HepG2 (cell line): ENCODE results near the gene THSD1. TPM values are rescaled to one million over a fixed set of nuclear protein-coding genes. Genes with fewer than 3 reads are reported as not detected.
"Not testable (repeated sequence)": the region's sequence is repeated elsewhere in the genome, so short reads cannot be mapped to it uniquely, and the experiment has no call there.

Source experiments
- ATAC-seq: fragments of 200-7000 bp; cut with Tn5 transposase; 3 replicates; pipeline ENCODE4 v1.9.1; 2020; ENCODE audit warnings: mild to moderate bottlenecking, moderate library complexity
- BruUV-seq: library from RNA; stranded (reverse); fragments of 400-500 nt; replicated peaks from 2 replicates; lab custom pipeline; 2021; lab: Mats Ljungman, UMichigan
- CTCF ChIA-PET: fragments of 300-600 bp; formaldehyde crosslinking; extraction: SDS; loops from one replicate; lab custom pipeline; 2021; ENCODE audit warnings: low total read pairs, inconsistent platforms, low intra/inter-chr PET ratio; lab: Yijun Ruan, JAX
- POLR2A ChIA-PET: fragments of 350-600 bp; sonication (Branson Sonifier 250); formaldehyde crosslinking; loops from one replicate; lab custom pipeline; 2020; ENCODE audit warnings: antibody characterized with exemption, inconsistent platforms; lab: Yijun Ruan, JAX
- DNase-seq: peaks from one replicate; pipeline ENCODE4 v3.0.0-alpha.2; 2015; ENCODE audit warnings: low spot score
- FAIRE-seq: peaks from 3 replicates; lab custom pipeline; 2011; peaks lifted over from hg19 to GRCh38; lab: Jason Lieb, UNC
- H2AFZ ChIP-seq: one replicate; pipeline ENCODE4 v1.6.1; 2011; ENCODE audit warnings: low read length, inconsistent platforms
- H3K27ac ChIP-seq: fragments of 300-600 bp; 3 replicates; pipeline ENCODE4 v1.8.0; 2011; ENCODE audit warnings: mixed run types, mild to moderate bottlenecking, mixed read lengths, low read length, inconsistent platforms; ENCODE audit not compliant: insufficient read depth; ENCODE audit errors: extremely low read length
- H3K27me3 ChIP-seq, 2 experiments: fragments of 200-600 bp in 1 of 2; 2 replicates in 1 of 2; 3 replicates in 1 of 2; pipeline versions ENCODE4 v1.6.0 to v1.8.0; 2011; ENCODE audit warnings: low read length in 2 of 2, mild to moderate bottlenecking in 2 of 2, moderate library complexity in 2 of 2, inconsistent platforms in 1 of 2; ENCODE audit not compliant: insufficient read depth in 2 of 2, control insufficient read depth in 1 of 2
- H3K36me3 ChIP-seq, 2 experiments: fragments of 200-600 bp in 1 of 2; replicated peaks in 1 of 2; 2 replicates in 1 of 2; 3 replicates in 1 of 2; pipeline versions ENCODE4 v1.5.1 to v1.8.0; 2011; ENCODE audit warnings: low read length in 2 of 2, inconsistent platforms in 1 of 2; ENCODE audit not compliant: insufficient read depth in 2 of 2, control insufficient read depth in 1 of 2
- H3K4me1 ChIP-seq: 2 replicates; pipeline ENCODE4 v1.5.1; 2012; ENCODE audit warnings: low read length, inconsistent platforms; ENCODE audit not compliant: insufficient read depth
- H3K4me2 ChIP-seq: 2 replicates; pipeline ENCODE4 v1.6.0; 2011; ENCODE audit warnings: low read depth, low read length, inconsistent platforms
- H3K4me3 ChIP-seq, 3 experiments: fragments of 200-600 bp in 1 of 3; sonication (generic), shearing (Covaris generic) in 1 of 3; replicated peaks in 1 of 3; 2 replicates each; pipeline ENCODE4 v1.5.1; 2011 to 2016; ENCODE audit warnings: low read length in 3 of 3, inconsistent platforms in 2 of 3, low read depth in 2 of 3, mild to moderate bottlenecking in 2 of 3, control low read depth in 1 of 3, mixed read lengths in 1 of 3; ENCODE audit not compliant: insufficient read depth in 1 of 3
- H3K79me2 ChIP-seq: one replicate; pipeline ENCODE4 v1.6.1; 2011; ENCODE audit warnings: low read length, inconsistent platforms; ENCODE audit not compliant: insufficient read depth
- H3K9ac ChIP-seq: 2 replicates; pipeline ENCODE4 v1.6.0; 2011; ENCODE audit warnings: mild to moderate bottlenecking, low read depth, low read length, inconsistent platforms; ENCODE audit not compliant: insufficient read depth
- H3K9me3 ChIP-seq: 2 replicates; pipeline ENCODE4 v1.5.1; 2012; ENCODE audit warnings: mild to moderate bottlenecking, low read length
- H4K20me1 ChIP-seq: 2 replicates; pipeline ENCODE4 v1.6.0; 2011; ENCODE audit warnings: inconsistent platforms, mild to moderate bottlenecking, low read length, moderate library complexity; ENCODE audit not compliant: insufficient read depth
- MTA1 ChIP-seq: sonication (generic); formaldehyde crosslinking; IDR thresholded peaks from 2 replicates; pipeline ENCODE4 v1.4.0; 2020; ENCODE audit warnings: missing genetic modification reagents, mild to moderate bottlenecking, borderline replicate concordance
- ZBTB3 ChIP-seq: sonication (generic); formaldehyde crosslinking; IDR thresholded peaks from 2 replicates; pipeline ENCODE4 v1.4.0; 2020; ENCODE audit warnings: low read depth, mild to moderate bottlenecking, moderate library complexity, missing genetic modification reagents, borderline replicate concordance
- ZNF225 ChIP-seq: sonication (generic); formaldehyde crosslinking; IDR thresholded peaks from 2 replicates; pipeline ENCODE4 v1.4.0; 2020; ENCODE audit warnings: mild to moderate bottlenecking, missing genetic modification reagents
- ZNF317 ChIP-seq: sonication (generic); formaldehyde crosslinking; IDR thresholded peaks from 2 replicates; pipeline ENCODE4 v1.5.0; 2020; ENCODE audit warnings: mild to moderate bottlenecking, missing genetic modification reagents
- WGBS: methylation state at CpG from one replicate; pipeline ENCODE4 v1.1.6; 2017; ENCODE audit warnings: low lambda C conversion rate; 5-methylcytosine and 5-hydroxymethylcytosine counted together
- in situ Hi-C: cut with HindIII; loops from 2 replicates; pipeline ENCODE4 v1.10.0; 2017; ENCODE audit warnings: low pct_unique_long_range_greater_than_20kb; ENCODE audit not compliant: extremely low pct_ligation_motif_present
- intact Hi-C: fragments of 100-400 bp; cut with micrococcal nuclease; formaldehyde crosslinking; loops from one replicate; pipeline ENCODE4 v1.10.0; 2022; ENCODE audit not compliant: unreplicated experiment
- polyA plus RNA-seq, 8 experiments: library from polyadenylated mRNA; depleted of rRNA in 3 of 8; stranded (reverse) in 7 of 8; unstranded in 1 of 8; fragments of >200 nt; fragmentation: Illumina TruSeq in 4 of 8; extraction: Trizol in 4 of 8; gene quantifications; 2 replicates each; pipeline versions ENCODE4 v1.2.1 to v1.2.3, GENCODE V29; 2011 to 2016; ENCODE audit warnings: low read depth in 4 of 8, missing spikeins in 1 of 8, mixed read lengths in 1 of 8; ENCODE audit not compliant: insufficient read depth in 1 of 8
- total RNA-seq, 5 experiments: library from RNA; depleted of rRNA; stranded (reverse); fragments of >200 nt; fragmentation: Illumina TruSeq; extraction: Trizol; gene quantifications; 2 replicates each; pipeline ENCODE4 v1.2.3, GENCODE V29; 2016; ENCODE audit warnings: low read depth in 1 of 5

THSD1 gene
- total and polyA plus RNA-seq, 2 of the 13 experiments (the other 11 are each of a cell fraction or from before 2014, with no cell fraction given): 0.11 to 0.15 TPM

- FAIRE-seq, CTCF ChIA-PET: not testable (repeated sequence)
Observed at GRCh38 chr13:52407436-52407835, 1.5 kb upstream of the THSD1 start.

GRCh38 chr13:52406629-52407028 is 657 bp upstream of the THSD1 start:
- no peak overlapping the region for H3K4me3 ChIP-seq
- H3K36me3 ChIP-seq: no peaks in the 10 kb centered on the region
- BruUV-seq: no TSS peak
- CTCF ChIA-PET: no interaction called here
- H3K9me3 ChIP-seq: no peaks in the 10 kb centered on the region
- intact Hi-C loops: no loop called here
- H3K4me1 ChIP-seq: 0 out of 2 replicates have a peak, but pooled peaks cover 7% of the 10 kb centered on the region
- peaks cover 2 to 19% of the 10 kb centered on the region in 2 experiments for H3K27me3 ChIP-seq
- POLR2A ChIA-PET: no interaction called here
- no peak overlapping the region for H3K4me2 ChIP-seq
- no peak overlapping the region for H2AFZ ChIP-seq
- H3K27ac ChIP-seq: no peak overlapping the region
- no peak for TF ChIP-seq ZNF317
- no peak for TF ChIP-seq ZNF225 (CRISPR knock-in tag)
- TF ChIP-seq MTA1: no peak
- TF ChIP-seq ZBTB3 (CRISPR knock-in tag): no peak
- TF ChIP-seq, all 625 proteins: peak for 0
- no peak overlapping the region for H3K9ac ChIP-seq
- no peaks in the 10 kb centered on the region for H3K79me2 ChIP-seq
- DNase-seq (no peak), ATAC-seq (no peak), FAIRE-seq (no peak)
- in situ Hi-C loops: no loop called here
- 86% methylated on average over 4 of the region's 4 CpGs for WGBS
- H4K20me1 ChIP-seq: no peaks in the 10 kb centered on the region

More at GRCh38 chr13:52407436-52407835, 1.5 kb upstream of the THSD1 start:
- H3K36me3 ChIP-seq, DNase-seq, H2AFZ ChIP-seq, H3K4me2 ChIP-seq, H3K9ac ChIP-seq, in situ Hi-C loops, ATAC-seq, H3K4me1 ChIP-seq, H3K4me3 ChIP-seq, POLR2A ChIA-PET, BruUV-seq, intact Hi-C loops, H3K9me3 ChIP-seq, H4K20me1 ChIP-seq, H3K79me2 ChIP-seq, H3K27ac ChIP-seq: not testable (repeated sequence)
- WGBS: 94% methylated on average over 12 of the region's 12 CpGs
- H3K27me3 ChIP-seq: peaks cover 2 to 19% of the 10 kb centered on the region in 2 experiments
